ENCODE data around the gene CAMKK1.
A peak's percentile ranks its signal among the peaks of the same experiment; 100 is the strongest.

The CAMKK1 gene

GRCh38 chr17:3873862-3874261 lies 19.0 kb downstream of the CAMKK1 start:
- Histone ChIP-seq H3K4me3 (no peak overlapping the region), H3K36me3 (ENCODE audit: insufficient read depth, low read length) (peaks cover 11% of the 10 kb centered on the region; the same call in 1 of the 2 replicates), H3K27ac (no peak overlapping the region), H3K9ac (ENCODE audit: insufficient read length) (no peak overlapping the region), H3K9me3 (ENCODE audit: low read depth, low read length) (no peaks in the 10 kb centered on the region)
- no peak for DNase-seq (ENCODE audit: low read depth, low spot score)
- TF ChIP-seq EZH2 (IDR thresholded peaks at IDR 0.05) (no peak), FOXP2 (optimal IDR thresholded peaks at IDR 0.05; ENCODE audit: control extremely low read depth, extremely low read length, insufficient read depth) (no peak)

- Histone ChIP-seq H3K36me3 (ENCODE audit: insufficient read depth, low read length) (peaks cover 11% of the 10 kb centered on the region; the same call in 1 of the 2 replicates), H3K9me3 (ENCODE audit: low read depth, low read length) (no peaks in the 10 kb centered on the region), H3K27ac (0 out of 2 replicates have a peak overlapping the region, but pooled peaks have one; percentile 36), H3K4me3 (0 out of 2 replicates have a peak overlapping the region, but pooled peaks have one; percentile 12), H3K9ac (ENCODE audit: insufficient read length) (peak overlapping the region; percentile 37)
- no peak for TF ChIP-seq EZH2 (IDR thresholded peaks at IDR 0.05)
- no peak for TF ChIP-seq FOXP2 (optimal IDR thresholded peaks at IDR 0.05; ENCODE audit: control extremely low read depth, extremely low read length, insufficient read depth)
- TF ChIP-seq POLR2AphosphoS5 (IDR thresholded peaks at IDR 0.05; ENCODE audit: borderline replicate concordance, low read depth, low read length): no peak
- no peak for DNase-seq (ENCODE audit: low read depth, low spot score)
Observed at GRCh38 chr17:3870871-3871306, 22.0 kb downstream of the CAMKK1 start.

- no peak overlapping the region for H3K27ac ChIP-seq
- H3K4me3 ChIP-seq: no peak overlapping the region
- H3K36me3 ChIP-seq (ENCODE audit: insufficient read depth, low read length): peaks cover 8% of the 10 kb centered on the region; the same call in 1 of the 2 replicates
- no peak overlapping the region for H3K9ac ChIP-seq (ENCODE audit: insufficient read length)
- DNase-seq (ENCODE audit: low read depth, low spot score): no peak
- no peak for TF ChIP-seq EZH2 (IDR thresholded peaks at IDR 0.05)
- no peak for TF ChIP-seq POLR2AphosphoS5 (IDR thresholded peaks at IDR 0.05; ENCODE audit: borderline replicate concordance, low read depth, low read length)
- no peak for TF ChIP-seq FOXP2 (optimal IDR thresholded peaks at IDR 0.05; ENCODE audit: control extremely low read depth, extremely low read length, insufficient read depth)
- no peaks in the 10 kb centered on the region for H3K9me3 ChIP-seq (ENCODE audit: low read depth, low read length)
Observed at GRCh38 chr17:3867606-3868005, 25.2 kb downstream of the CAMKK1 start.

- Histone ChIP-seq H3K4me3 (no peak overlapping the region), H3K9ac (ENCODE audit: insufficient read length) (no peak overlapping the region), H3K27ac (no peak overlapping the region), H3K9me3 (ENCODE audit: low read depth, low read length) (no peaks in the 10 kb centered on the region), H3K36me3 (ENCODE audit: insufficient read depth, low read length) (peaks cover 3% of the 10 kb centered on the region; the same call in 1 of the 2 replicates)
- no peak for DNase-seq (ENCODE audit: low read depth, low spot score)
- no peak for TF ChIP-seq EZH2 (IDR thresholded peaks at IDR 0.05)
- TF ChIP-seq POLR2AphosphoS5 (IDR thresholded peaks at IDR 0.05; ENCODE audit: borderline replicate concordance, low read depth, low read length): no peak
- no peak for TF ChIP-seq FOXP2 (optimal IDR thresholded peaks at IDR 0.05; ENCODE audit: control extremely low read depth, extremely low read length, insufficient read depth)
Observed at GRCh38 chr17:3867106-3867505, 25.7 kb downstream of the CAMKK1 start.

- no peaks in the 10 kb centered on the region for H3K36me3 ChIP-seq (ENCODE audit: insufficient read depth, low read length)
- DNase-seq (ENCODE audit: low read depth, low spot score): no peak
- no peak for TF ChIP-seq FOXP2 (optimal IDR thresholded peaks at IDR 0.05; ENCODE audit: control extremely low read depth, extremely low read length, insufficient read depth)
- no peak for TF ChIP-seq POLR2AphosphoS5 (IDR thresholded peaks at IDR 0.05; ENCODE audit: borderline replicate concordance, low read depth, low read length)
- no peak for TF ChIP-seq EZH2 (IDR thresholded peaks at IDR 0.05)
- no peaks in the 10 kb centered on the region for H3K9me3 ChIP-seq (ENCODE audit: low read depth, low read length)
- no peak overlapping the region for H3K9ac ChIP-seq (ENCODE audit: insufficient read length)
- H3K4me3 ChIP-seq: no peak overlapping the region
- H3K27ac ChIP-seq: no peak overlapping the region
Observed at GRCh38 chr17:3866276-3866675, 26.6 kb downstream of the CAMKK1 start.

- no peak overlapping the region for H3K4me3 ChIP-seq
- no peaks in the 10 kb centered on the region for H3K9me3 ChIP-seq (ENCODE audit: low read depth, low read length)
- H3K27ac ChIP-seq: no peak overlapping the region
- no peak for TF ChIP-seq EZH2 (IDR thresholded peaks at IDR 0.05)
- TF ChIP-seq FOXP2 (optimal IDR thresholded peaks at IDR 0.05; ENCODE audit: control extremely low read depth, extremely low read length, insufficient read depth): no peak
- no peak for DNase-seq (ENCODE audit: low read depth, low spot score)
- H3K36me3 ChIP-seq (ENCODE audit: insufficient read depth, low read length): no peaks in the 10 kb centered on the region
- no peak overlapping the region for H3K9ac ChIP-seq (ENCODE audit: insufficient read length)
Observed at GRCh38 chr17:3865176-3865575, 27.7 kb downstream of the CAMKK1 start.

- TF ChIP-seq EZH2 (IDR thresholded peaks at IDR 0.05) (no peak), FOXP2 (optimal IDR thresholded peaks at IDR 0.05; ENCODE audit: control extremely low read depth, extremely low read length, insufficient read depth) (no peak), POLR2AphosphoS5 (IDR thresholded peaks at IDR 0.05; ENCODE audit: borderline replicate concordance, low read depth, low read length) (no peak)
- no peak for DNase-seq (ENCODE audit: low read depth, low spot score)
- H3K9me3 ChIP-seq (ENCODE audit: low read depth, low read length): no peaks in the 10 kb centered on the region
- H3K36me3 ChIP-seq (ENCODE audit: insufficient read depth, low read length): no peaks in the 10 kb centered on the region
- no peak overlapping the region for H3K9ac ChIP-seq (ENCODE audit: insufficient read length)
- no peak overlapping the region for H3K27ac ChIP-seq
- H3K4me3 ChIP-seq: no peak overlapping the region
Observed at GRCh38 chr17:3864534-3864933, 28.3 kb downstream of the CAMKK1 start.

- no peaks in the 10 kb centered on the region for H3K36me3 ChIP-seq (ENCODE audit: insufficient read depth, low read length)
- H3K9me3 ChIP-seq (ENCODE audit: low read depth, low read length): no peaks in the 10 kb centered on the region
- no peak for DNase-seq (ENCODE audit: low read depth, low spot score)
- H3K4me3 ChIP-seq: no peak overlapping the region
- no peak overlapping the region for H3K27ac ChIP-seq
- no peak overlapping the region for H3K9ac ChIP-seq (ENCODE audit: insufficient read length)
- TF ChIP-seq FOXP2 (optimal IDR thresholded peaks at IDR 0.05; ENCODE audit: control extremely low read depth, extremely low read length, insufficient read depth): no peak
Observed at GRCh38 chr17:3861761-3862681, 30.8 kb downstream of the CAMKK1 start.

Data from SK-N-MC (cell line).